ENCODE data around the gene TRIM9. TPM values are rescaled to one million over a fixed set of nuclear protein-coding genes. Genes with fewer than 3 reads are reported as not detected.
A peak's percentile ranks its signal among the peaks of the same experiment; 100 is the strongest.

TRIM9 gene
- total RNA-seq (2014; rRNA removed), result 2.5 and 2.6 TPM in 2 replicates
- percentile 63 among the genes with signal in this experiment for Bru-seq, nascent RNA
- percentile 49 among the genes with signal in this experiment for BruChase-seq, experiment 1, labeled RNA remaining after a 6-hour chase
- BruChase-seq, experiment 2, labeled RNA remaining after a 2-hour chase, result percentile 56 among the genes with signal in this experiment
- long read RNA-seq, full-length matches to known transcripts, result 7 of 24 reads
- long read RNA-seq, partial matches to known transcripts, result 6 of 24 reads
- long read RNA-seq, other reads (novel, unspliced or antisense), result 11 of 24 reads

GRCh38 chr14:51094901-51095853 is at the start of gene TRIM9:
Gene TRIM9 (minus strand): TSS chr14:51095105. CDS start chr14:51094939, 166 bp downstream.
- TSS peak; percentile 92 for BruUV-seq (replicated peaks)
- H3K27me3 ChIP-seq (ENCODE audit: low read length), result no peaks in the 10 kb centered on the region
- CTCF ChIA-PET, result interaction anchor here (0.5 to 1.5 kb wide), 7 partner anchors 18 to 1605 kb away, joined by 3 to 10 read pairs (median 3); no protein-coding TSS in a partner anchor

GRCh38 chr14:51140856-51141255 is 46.0 kb upstream of the TRIM9 start:
- H3K9me2 ChIP-seq (replicated peaks; ENCODE audit: low read length), result no peaks in the 10 kb centered on the region
- CTCF ChIA-PET, result no interaction called here
- intact Hi-C loops (cut with micrococcal nuclease), result no loop called here
- H2AFZ ChIP-seq (ENCODE audit: low read length), result no peak overlapping the region
- H3K27ac ChIP-seq (ENCODE audit: low read length), result no peak overlapping the region
- no peaks in the 10 kb centered on the region for H3K36me3 ChIP-seq (ENCODE audit: low read depth, low read length)
- POLR2A ChIA-PET (ENCODE audit: unreplicated experiment), result no interaction called here
- H3K9ac ChIP-seq (ENCODE audit: low read length), result no peak overlapping the region
- no peak for TF ChIP-seq EZH2phosphoT487 (IDR thresholded peaks at IDR 0.05; ENCODE audit: borderline replicate concordance, low read length)
- TF ChIP-seq CTCF (conservative IDR thresholded peaks at IDR 0.05; ENCODE audit: low read depth, low read length), result no peak
- no peak for TF ChIP-seq EZH2 (IDR thresholded peaks at IDR 0.05; ENCODE audit: low read length, unreplicated experiment)
- no peaks in the 10 kb centered on the region for H4K20me1 ChIP-seq (ENCODE audit: low read length)
- no peaks in the 10 kb centered on the region for H3K4me1 ChIP-seq (ENCODE audit: insufficient read depth, low read length)
- H3K9me3 ChIP-seq (ENCODE audit: low read length), result no peaks in the 10 kb centered on the region
- H3K4me3 ChIP-seq (ENCODE audit: low read length), result no peak overlapping the region
- H3F3A ChIP-seq (ENCODE audit: low read length, unreplicated experiment), result no peaks in the 10 kb centered on the region
- no peak for DNase-seq
- no peaks in the 10 kb centered on the region for H3K27me3 ChIP-seq (ENCODE audit: low read length)
- ATAC-seq, result no peak
- H3K4me2 ChIP-seq (ENCODE audit: low read length), result no peak overlapping the region
- no TSS peak for BruUV-seq (replicated peaks)
- no peaks in the 10 kb centered on the region for H3K79me2 ChIP-seq (ENCODE audit: low read length)

More at GRCh38 chr14:51094901-51095853, at the start of gene TRIM9:
- TF ChIP-seq EZH2 (IDR thresholded peaks at IDR 0.05; ENCODE audit: low read length, unreplicated experiment) (no peak), EZH2phosphoT487 (IDR thresholded peaks at IDR 0.05; ENCODE audit: borderline replicate concordance, low read length) (no peak), CTCF (conservative IDR thresholded peaks at IDR 0.05; ENCODE audit: low read depth, low read length) (no peak)
- H2AFZ ChIP-seq (ENCODE audit: low read length), result peak within 1 kb of the TSS; percentile 78
- H3K4me1 ChIP-seq (ENCODE audit: insufficient read depth, low read length), result peaks cover 12% of the 10 kb centered on the region; the same call in 1 of the 2 replicates
- intact Hi-C loops (cut with micrococcal nuclease), result loop anchor here (1.0 to 5.0 kb wide), 8 partner anchors 42 to 150 kb away; partner anchors contain the start of gene PYGL
- peak within 1 kb of the TSS; percentile 83 for H3K4me2 ChIP-seq (ENCODE audit: low read length)
- peak within 1 kb of the TSS; percentile 45 for H3K27ac ChIP-seq (ENCODE audit: low read length)
- no peaks in the 10 kb centered on the region for H3K36me3 ChIP-seq (ENCODE audit: low read depth, low read length)
- peak; percentile 99 for DNase-seq
- no peaks in the 10 kb centered on the region for H3K79me2 ChIP-seq (ENCODE audit: low read length)
- no peaks in the 10 kb centered on the region for H3K9me2 ChIP-seq (replicated peaks; ENCODE audit: low read length)
- POLR2A ChIA-PET (ENCODE audit: unreplicated experiment), result interaction anchor here (0.6 to 1.3 kb wide), 6 partner anchors 30 to 563 kb away, joined by 3 to 5 read pairs (median 3); partner anchors contain the start of genes MAP4K5 and PYGL
- no peaks in the 10 kb centered on the region for H3K9me3 ChIP-seq (ENCODE audit: low read length)
- peak within 1 kb of the TSS; percentile 66 for H3K4me3 ChIP-seq (ENCODE audit: low read length)
- H4K20me1 ChIP-seq (ENCODE audit: low read length), result no peaks in the 10 kb centered on the region
- H3K9ac ChIP-seq (ENCODE audit: low read length), result peak within 1 kb of the TSS; percentile 50
- H3F3A ChIP-seq (ENCODE audit: low read length, unreplicated experiment), result no peaks in the 10 kb centered on the region
- ATAC-seq, result peak; percentile 97
